ENCODE measurements around the gene ZNF680. TPM values are rescaled to one million over a fixed set of nuclear protein-coding genes. Genes with fewer than 3 reads are reported as not detected.
A peak's percentile ranks its signal among the peaks of the same experiment; 100 is the strongest.
"Not testable (repeated sequence)": the region's sequence is repeated elsewhere in the genome, so short reads cannot be mapped to it uniquely, and the experiment has no call there.

Gene ZNF680
- total and polyA plus RNA-seq, 2 donors from 2014 or later: 7.3 to 20.7 TPM

DNA sequence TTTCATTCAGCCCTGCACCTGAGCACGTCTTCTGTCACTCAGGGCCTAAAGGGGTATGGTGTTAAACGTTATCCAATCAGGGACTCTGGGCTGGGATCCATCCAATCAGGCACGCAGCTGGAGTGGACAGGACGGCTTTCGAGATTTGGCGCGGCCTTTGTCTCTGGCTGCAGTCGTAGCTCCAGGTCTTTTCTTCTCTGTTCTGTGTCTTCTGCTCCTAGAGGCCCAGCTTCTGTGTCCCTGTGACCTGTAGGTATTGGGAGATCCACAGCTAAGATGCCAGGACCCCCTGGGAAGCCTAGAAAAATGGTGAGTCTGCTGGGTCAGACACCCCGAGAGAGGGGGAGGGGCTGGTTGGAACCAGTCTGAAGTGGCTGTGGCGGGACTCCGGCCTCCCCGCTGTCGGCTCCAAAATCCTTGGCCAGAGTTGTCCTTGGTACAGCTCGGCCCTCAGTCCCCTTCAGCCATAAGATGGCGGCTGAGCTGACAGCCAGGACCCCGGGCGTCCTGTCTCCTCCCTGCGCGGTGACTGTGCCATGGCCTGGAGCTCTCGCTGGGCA lies 11.7 kb upstream of the ZNF680 start:
- intact Hi-C loops (cut with DNase I): no loop called here
- Histone ChIP-seq H3K36me3 (ENCODE audit: control insufficient read depth in 2 of 3, insufficient read depth in 3 of 3, low read length in 3 of 3) (no peaks in the 10 kb centered on the region), H3K27ac (ENCODE audit: low read depth in 2 of 2, low read length in 2 of 2) (no peak overlapping the region), H3K9ac (ENCODE audit: low read length in 3 of 3) (no peak overlapping the region), H3K9me3 (ENCODE audit: control insufficient read depth in 2 of 3, insufficient read depth in 1 of 3, low read length in 3 of 3) (no peaks in the 10 kb centered on the region), H3K4me1 (ENCODE audit: control insufficient read depth in 2 of 3, insufficient read depth in 2 of 3, low read depth in 1 of 3, low read length in 3 of 3) (peaks cover 0 to 3% (median 0%) of the 10 kb centered on the region in 3 donors), H3K4me3 (ENCODE audit: low read length in 3 of 3) (peak overlapping the region in 2 of 3 donors; percentile 56 to 61), H3K27me3 (ENCODE audit: control insufficient read depth, insufficient read depth, low read length) (no peaks in the 10 kb centered on the region)
- TF ChIP-seq, protein P1, sequence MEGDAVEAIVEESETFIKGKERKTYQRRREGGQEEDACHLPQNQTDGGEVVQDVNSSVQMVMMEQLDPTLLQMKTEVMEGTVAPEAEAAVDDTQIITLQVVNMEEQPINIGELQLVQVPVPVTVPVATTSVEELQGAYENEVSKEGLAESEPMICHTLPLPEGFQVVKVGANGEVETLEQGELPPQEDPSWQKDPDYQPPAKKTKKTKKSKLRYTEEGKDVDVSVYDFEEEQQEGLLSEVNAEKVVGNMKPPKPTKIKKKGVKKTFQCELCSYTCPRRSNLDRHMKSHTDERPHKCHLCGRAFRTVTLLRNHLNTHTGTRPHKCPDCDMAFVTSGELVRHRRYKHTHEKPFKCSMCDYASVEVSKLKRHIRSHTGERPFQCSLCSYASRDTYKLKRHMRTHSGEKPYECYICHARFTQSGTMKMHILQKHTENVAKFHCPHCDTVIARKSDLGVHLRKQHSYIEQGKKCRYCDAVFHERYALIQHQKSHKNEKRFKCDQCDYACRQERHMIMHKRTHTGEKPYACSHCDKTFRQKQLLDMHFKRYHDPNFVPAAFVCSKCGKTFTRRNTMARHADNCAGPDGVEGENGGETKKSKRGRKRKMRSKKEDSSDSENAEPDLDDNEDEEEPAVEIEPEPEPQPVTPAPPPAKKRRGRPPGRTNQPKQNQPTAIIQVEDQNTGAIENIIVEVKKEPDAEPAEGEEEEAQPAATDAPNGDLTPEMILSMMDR (IDR thresholded peaks at IDR 0.05; ENCODE audit: borderline replicate concordance, extremely low read depth, insufficient read depth): no peak
- FAIRE-seq: no peak
- peak in 4 of 5 donors; percentile 50 to 88 (median 84) for DNase-seq

DNA sequence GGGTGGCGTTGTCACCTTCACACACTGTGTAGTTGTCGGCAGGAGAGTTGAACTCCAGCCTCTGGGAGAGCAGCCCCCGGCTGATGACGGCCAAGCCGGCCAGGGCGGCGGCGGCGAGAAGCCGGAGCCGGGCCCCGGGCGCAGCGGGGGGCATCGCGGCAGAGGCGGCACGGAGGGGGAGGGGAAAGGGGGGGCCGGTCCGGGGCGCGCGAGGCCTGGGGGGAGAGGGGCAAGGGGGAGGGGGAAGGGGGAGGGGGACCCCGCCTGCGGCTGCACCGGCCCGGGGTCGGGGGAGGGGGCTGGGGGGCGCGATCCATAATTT lies 7.4 kb upstream of the ZNF680 start:
- H3K36me3 ChIP-seq (ENCODE audit: control insufficient read depth in 2 of 3, insufficient read depth in 3 of 3, low read length in 3 of 3); FAIRE-seq; H3K27me3 ChIP-seq (ENCODE audit: control insufficient read depth, insufficient read depth, low read length); H3K4me1 ChIP-seq (ENCODE audit: control insufficient read depth in 2 of 3, insufficient read depth in 2 of 3, low read depth in 1 of 3, low read length in 3 of 3); H3K9ac ChIP-seq (ENCODE audit: low read length in 3 of 3); DNase-seq; H3K9me3 ChIP-seq (ENCODE audit: control insufficient read depth in 2 of 3, insufficient read depth in 1 of 3, low read length in 3 of 3); intact Hi-C loops (cut with DNase I); H3K27ac ChIP-seq (ENCODE audit: low read depth in 2 of 2, low read length in 2 of 2): not testable (repeated sequence)
- H3K4me3 ChIP-seq (ENCODE audit: low read length in 3 of 3): peak overlapping the region in 2 of 3 donors; percentile 52 to 61

DNA sequence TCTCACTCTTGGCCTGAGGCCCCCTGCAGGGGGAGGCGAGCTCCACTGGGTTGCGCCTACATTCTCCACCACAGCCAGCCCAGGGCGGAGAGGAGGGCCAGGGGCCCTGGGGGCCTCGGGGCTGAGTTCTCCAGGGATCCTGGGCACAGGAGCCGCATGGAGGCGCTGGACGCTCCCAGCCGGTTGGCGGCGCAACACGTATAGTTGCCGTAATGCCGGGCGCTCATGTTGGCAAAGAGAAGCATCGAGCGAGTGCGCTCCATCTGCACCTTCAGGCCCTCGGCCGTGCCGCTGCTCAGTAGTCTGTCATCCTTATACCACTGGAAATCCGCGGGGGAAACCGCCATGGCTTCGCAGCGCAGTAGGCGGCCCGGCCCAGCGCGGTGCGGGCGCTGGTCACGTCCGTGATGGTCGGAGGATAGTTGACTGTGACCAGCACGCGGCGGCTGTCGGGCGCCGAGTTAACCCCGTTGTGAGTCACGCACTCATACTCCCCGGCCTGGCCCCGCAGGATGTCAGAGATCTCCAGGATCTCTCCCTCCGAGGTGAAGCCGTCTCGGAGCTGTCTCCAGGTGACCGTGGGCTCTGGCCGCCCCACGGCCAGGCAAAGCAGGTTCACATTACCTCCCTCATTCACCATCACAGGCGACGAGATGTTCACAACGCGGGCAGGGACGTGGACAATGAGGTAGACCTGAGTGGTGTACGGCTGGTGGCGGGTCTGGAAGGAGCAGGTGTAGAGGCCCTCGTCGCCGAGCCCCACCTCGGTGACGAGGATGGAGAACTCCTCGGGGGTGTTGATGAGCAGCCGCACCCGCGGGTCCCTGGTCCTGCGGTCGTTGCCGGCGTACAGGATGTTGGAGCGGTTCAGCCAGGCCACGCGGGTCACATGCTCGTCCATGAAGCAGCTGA lies 6.8 kb upstream of the ZNF680 start:
- FAIRE-seq; H3K36me3 ChIP-seq (ENCODE audit: control insufficient read depth in 2 of 3, insufficient read depth in 3 of 3, low read length in 3 of 3); H3K4me1 ChIP-seq (ENCODE audit: control insufficient read depth in 2 of 3, insufficient read depth in 2 of 3, low read depth in 1 of 3, low read length in 3 of 3); intact Hi-C loops (cut with DNase I); H3K27me3 ChIP-seq (ENCODE audit: control insufficient read depth, insufficient read depth, low read length); H3K27ac ChIP-seq (ENCODE audit: low read depth in 2 of 2, low read length in 2 of 2); H3K9me3 ChIP-seq (ENCODE audit: control insufficient read depth in 2 of 3, insufficient read depth in 1 of 3, low read length in 3 of 3): not testable (repeated sequence)
- Histone ChIP-seq H3K9ac (ENCODE audit: low read length in 3 of 3) (peak overlapping the region in 1 of 3 donors; percentile 10), H3K4me3 (ENCODE audit: low read length in 3 of 3) (peak overlapping the region in 2 of 3 donors; percentile 52 to 61)
- DNase-seq: peak; percentile 61 to 72 (median 64)

DNA sequence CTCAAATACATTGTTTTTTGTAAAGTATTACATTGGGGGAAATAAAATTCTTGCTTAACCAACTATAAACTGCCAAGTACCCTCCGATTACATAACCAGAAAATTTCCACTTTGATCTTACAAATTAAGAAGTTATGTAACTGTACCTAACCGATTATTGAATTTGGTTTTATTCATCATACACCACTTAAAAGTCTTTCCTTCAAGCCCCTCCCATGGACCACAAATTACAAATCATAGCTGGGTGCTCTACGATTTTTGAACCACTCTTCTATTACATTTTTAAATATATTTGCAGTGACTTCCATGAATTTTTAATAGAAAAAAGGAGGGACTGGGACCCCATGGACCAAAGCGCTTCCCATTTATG lies 630 bp downstream of the ZNF680 start:
- Histone ChIP-seq H3K4me3 (ENCODE audit: low read length in 3 of 3) (peak overlapping the region; percentile 76 to 97 (median 91)), H3K36me3 (ENCODE audit: control insufficient read depth in 2 of 3, insufficient read depth in 3 of 3, low read length in 3 of 3) (no peaks in the 10 kb centered on the region), H3K27ac (ENCODE audit: low read depth in 2 of 2, low read length in 2 of 2) (peak overlapping the region; percentile 77 to 90), H3K27me3 (ENCODE audit: control insufficient read depth, insufficient read depth, low read length) (no peaks in the 10 kb centered on the region), H3K9me3 (ENCODE audit: control insufficient read depth in 2 of 3, insufficient read depth in 1 of 3, low read length in 3 of 3) (no peaks in the 10 kb centered on the region), H3K9ac (ENCODE audit: low read length in 3 of 3) (peak overlapping the region; percentile 59 to 95 (median 76)), H3K4me1 (ENCODE audit: control insufficient read depth in 2 of 3, insufficient read depth in 2 of 3, low read depth in 1 of 3, low read length in 3 of 3) (no peaks in the 10 kb centered on the region)
- FAIRE-seq: no peak
- TF ChIP-seq, protein P1 (IDR thresholded peaks at IDR 0.05; ENCODE audit: borderline replicate concordance, extremely low read depth, insufficient read depth): no peak
- DNase-seq: no peak
- intact Hi-C loops (cut with DNase I): no loop called here
